ENCODE results near the gene ZNF593OS. TPM values are rescaled to one million over a fixed set of nuclear protein-coding genes. Genes with fewer than 3 reads are reported as not detected.

ZNF593OS gene
- total and polyA plus RNA-seq, 2 of the 8 experiments (the other 6 are each of a cell fraction or from before 2014, with no cell fraction given): not detected

GRCh38 chr1:26200413-26200812 lies 28.8 kb upstream of the ZNF593OS start:
- H2BK12ac ChIP-seq (ENCODE audit: low read depth, low read length): 0 out of 2 replicates have a peak overlapping the region, but pooled peaks have one; percentile 4
- no peaks in the 10 kb centered on the region for H3K36me3 ChIP-seq (ENCODE audit: control insufficient read depth in 2 of 4, insufficient read depth in 4 of 4, low read length in 3 of 4)
- H2AK5ac ChIP-seq (ENCODE audit: low read depth, low read length): no peak overlapping the region
- no peak overlapping the region for H3K4ac ChIP-seq (replicated peaks; ENCODE audit: insufficient read length, low read depth, low read length)
- no peak overlapping the region for H3K14ac ChIP-seq (ENCODE audit: insufficient read length)
- H3K9me3 ChIP-seq (ENCODE audit: insufficient read depth in 2 of 2, low read depth in 1 of 2, low read length in 1 of 2): no peaks in the 10 kb centered on the region
- no peaks in the 10 kb centered on the region for H3K27me3 ChIP-seq (replicated peaks in 1 of 4; ENCODE audit: control insufficient read depth in 3 of 4, extremely low read depth in 1 of 4, insufficient read depth in 3 of 4, low read length in 3 of 4)
- H2BK15ac ChIP-seq (ENCODE audit: low read length): no peak overlapping the region
- no peak overlapping the region for H4K91ac ChIP-seq (replicated peaks; ENCODE audit: insufficient read length, low read length)
- H3K27ac ChIP-seq (ENCODE audit: low read depth, low read length): no peak overlapping the region
- no peak overlapping the region for H3K23ac ChIP-seq (ENCODE audit: insufficient read length)
- peaks cover 0 to 12% (median 5%) of the 10 kb centered on the region in 4 experiments; a peak in 5 of 7 replicates for H3K4me1 ChIP-seq (replicated peaks in 1 of 4; ENCODE audit: control insufficient read depth in 3 of 4, insufficient read depth in 4 of 4, low read length in 3 of 4)
- no peak overlapping the region for H3K18ac ChIP-seq (ENCODE audit: extremely low read depth, low read length)
- peak overlapping the region; percentile 93 for H2AFZ ChIP-seq (ENCODE audit: low read length)
- H4K5ac ChIP-seq (ENCODE audit: insufficient read length, low read depth, low read length): no peak overlapping the region
- H3K79me1 ChIP-seq (ENCODE audit: low read depth, low read length): no peaks in the 10 kb centered on the region
- no peaks in the 10 kb centered on the region for H4K20me1 ChIP-seq (replicated peaks in 1 of 2; ENCODE audit: control insufficient read depth in 1 of 2, insufficient read depth in 2 of 2, low read length in 2 of 2)
- no peak overlapping the region for H4K8ac ChIP-seq (ENCODE audit: extremely low read depth, insufficient read depth, low read length)
- no peak overlapping the region; the same call in 1 of the 2 replicates for H2BK5ac ChIP-seq (ENCODE audit: low read depth, low read length)
- no peaks in the 10 kb centered on the region for H3K79me2 ChIP-seq (ENCODE audit: control insufficient read depth in 1 of 2, insufficient read depth in 2 of 2, low read length in 2 of 2)
- WGBS, 2 experiments (ENCODE audit: extremely low coverage in 1 of 2, insufficient coverage in 1 of 2, insufficient read length in 1 of 2, insufficient replicate concordance in 2 of 2, low coverage in 1 of 2, low lambda C conversion rate in 2 of 2, missing lambda C conversion rate in 1 of 2): 73% methylated on average over 5 of the region's 5 CpGs; no CpG with 5 or more reads in 1 of the 2 experiments
- no peak overlapping the region for H2BK20ac ChIP-seq (ENCODE audit: low read length)
- ChIA-PET CTCF (ENCODE audit: partially characterized antibody) (interaction anchor here (0.8 to 3.1 kb wide), 9 partner anchors 10 to 164 kb away, joined by 3 to 23 read pairs (median 3); partner anchors contain the start of gene CATSPER4), POLR2A (ENCODE audit: partially characterized antibody) (interaction anchor here (1.0 to 1.3 kb wide), 3 partner anchors 11 to 211 kb away, joined by 3 read pairs; partner anchors contain the start of gene LIN28A)
- DNase-seq (ENCODE audit: low read depth in 1 of 2, low spot score in 2 of 2) (no peak), FAIRE-seq (no peak)
- H3K9ac ChIP-seq (replicated peaks in 1 of 4; ENCODE audit: extremely low read depth in 1 of 4, low read depth in 3 of 4, low read length in 3 of 4): no peak overlapping the region
- TF ChIP-seq SRF (IDR thresholded peaks at IDR 0.05; ENCODE audit: low read depth, low read length) (no peak), BACH1 (IDR thresholded peaks at IDR 0.05; ENCODE audit: low read length) (no peak), TBP (IDR thresholded peaks at IDR 0.05; ENCODE audit: low read depth, low read length) (no peak)
- H3K56ac ChIP-seq (replicated peaks; ENCODE audit: insufficient read length, low read depth, low read length): no peak overlapping the region
- H2BK120ac ChIP-seq (replicated peaks; ENCODE audit: low read depth, low read length): no peak overlapping the region
- peak overlapping the region in 2 of 4 experiments; percentile 28 to 50; a peak in 2 of 8 replicates for H3K4me3 ChIP-seq (ENCODE audit: extremely low read depth in 1 of 4, insufficient read depth in 2 of 4, low read depth in 3 of 4, low read length in 4 of 4)
- no peaks in the 10 kb centered on the region; the same call in 1 of the 2 replicates for H3K23me2 ChIP-seq (ENCODE audit: low read depth, low read length)
- H3K4me2 ChIP-seq (ENCODE audit: insufficient read depth in 1 of 2, low read depth in 2 of 2, low read length in 2 of 2): peak overlapping the region; percentile 62; a peak in 2 of 4 replicates

Measured in H1 (cell line).